HG03442 (cell line): ENCODE results near the gene EML6.

ENCODE experiments used
- ATAC-seq: cut with Tn5 transposase; IDR thresholded peaks from one replicate; pipeline ENCODE4 v1.9.1; 2021; ENCODE audit warnings: mild to moderate bottlenecking, moderate library complexity; ENCODE audit not compliant: unreplicated experiment

Gene EML6

DNA sequence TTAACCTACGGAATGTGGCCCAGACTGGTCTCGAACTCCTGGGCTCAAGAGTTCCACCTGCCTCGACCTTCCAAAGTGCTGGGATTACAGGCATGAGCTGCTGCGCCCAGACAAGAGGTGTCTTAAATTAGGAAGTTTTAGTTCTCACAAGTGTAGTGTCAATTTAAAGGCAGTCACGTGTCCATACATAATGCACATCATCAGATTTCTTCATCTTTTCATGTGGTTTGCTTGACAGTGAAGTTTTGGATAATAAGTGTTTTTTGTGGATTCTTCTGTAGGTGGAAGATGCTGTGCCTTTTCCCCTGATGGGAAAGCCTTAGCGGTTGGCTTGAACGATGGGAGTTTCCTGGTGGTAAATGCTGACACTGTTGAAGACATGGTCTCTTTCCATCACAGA, 179.3 kb downstream of the EML6 start:
- ATAC-seq, result no peak

DNA sequence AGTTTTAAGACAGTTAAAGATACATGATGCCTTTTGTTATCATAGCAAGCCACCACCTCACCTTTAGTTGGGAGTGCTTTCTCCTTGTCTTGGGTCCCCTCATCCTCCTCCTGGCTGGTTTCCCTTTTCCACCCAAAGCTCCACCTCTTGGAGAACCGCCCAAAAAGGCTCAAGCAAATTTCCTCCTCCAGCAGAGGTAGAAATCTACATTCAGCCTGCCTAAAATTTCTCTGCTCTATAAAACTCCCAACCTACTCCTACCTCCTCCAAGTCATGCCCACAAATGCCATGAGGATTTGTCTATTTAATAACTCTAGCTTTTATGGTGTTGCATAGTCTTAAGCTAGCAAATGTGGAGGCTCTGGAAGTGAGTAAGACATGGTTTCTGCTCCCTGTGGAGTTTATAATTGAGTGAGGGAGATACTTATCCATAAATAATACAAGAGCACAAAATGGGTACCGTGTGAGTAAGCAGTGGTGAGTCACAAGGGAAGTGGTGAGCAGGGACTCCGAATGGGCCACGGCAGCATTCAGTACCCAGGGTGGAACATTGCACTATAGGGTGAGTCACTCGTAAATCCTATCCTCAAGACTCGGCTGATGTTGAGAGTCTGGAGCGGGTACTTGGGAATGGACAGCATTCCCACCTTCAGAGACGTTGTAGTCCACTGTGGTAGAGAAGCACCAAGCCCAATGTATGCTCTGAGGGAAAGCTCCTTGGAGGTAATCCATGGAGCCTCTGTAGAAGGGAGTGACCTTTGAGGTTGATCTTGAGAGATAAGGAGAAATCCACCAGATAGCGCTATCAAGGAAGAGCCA, 180.5 kb downstream of the EML6 start:
- ATAC-seq, result peak; percentile 57

DNA sequence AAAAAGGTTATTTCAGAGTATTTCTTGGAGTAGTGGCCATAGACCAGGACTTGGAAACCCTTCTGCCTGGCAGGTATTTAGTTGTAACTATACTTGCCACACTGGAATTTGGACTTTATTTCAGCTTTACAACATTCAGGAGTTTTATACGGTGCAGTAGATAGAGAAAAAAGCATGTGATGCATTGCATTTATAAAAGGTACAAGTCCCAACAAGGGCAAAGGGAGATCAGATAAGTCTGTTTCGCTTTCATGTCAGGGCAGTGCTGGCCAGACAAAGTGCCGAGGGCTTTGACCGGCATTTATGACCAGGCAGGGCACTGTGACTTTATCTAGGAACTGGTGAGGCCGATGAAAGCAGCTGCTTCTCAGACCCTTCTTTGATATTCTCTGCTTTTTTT, 181.4 kb downstream of the EML6 start:
- ATAC-seq, result no peak

DNA sequence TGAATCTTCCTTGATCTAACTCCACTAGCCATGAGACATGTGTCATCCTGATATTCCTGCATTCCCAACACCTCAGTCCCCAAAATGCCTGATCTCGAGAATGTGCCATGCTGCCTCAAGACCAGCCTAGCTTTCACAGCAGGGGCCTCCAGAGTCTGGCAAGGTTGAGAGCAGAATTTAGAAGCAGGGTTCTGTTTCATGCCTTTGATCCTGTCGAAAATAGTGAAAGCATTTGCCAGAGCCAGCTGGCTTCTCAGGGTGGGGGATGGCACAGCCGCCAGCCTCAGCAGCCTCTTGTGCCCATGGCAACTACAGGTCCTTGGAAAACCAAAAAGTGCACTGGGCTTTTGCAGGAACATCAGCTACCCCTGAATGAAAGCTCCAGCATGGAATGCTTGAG, 183.3 kb downstream of the EML6 start:
- no peak for ATAC-seq

DNA sequence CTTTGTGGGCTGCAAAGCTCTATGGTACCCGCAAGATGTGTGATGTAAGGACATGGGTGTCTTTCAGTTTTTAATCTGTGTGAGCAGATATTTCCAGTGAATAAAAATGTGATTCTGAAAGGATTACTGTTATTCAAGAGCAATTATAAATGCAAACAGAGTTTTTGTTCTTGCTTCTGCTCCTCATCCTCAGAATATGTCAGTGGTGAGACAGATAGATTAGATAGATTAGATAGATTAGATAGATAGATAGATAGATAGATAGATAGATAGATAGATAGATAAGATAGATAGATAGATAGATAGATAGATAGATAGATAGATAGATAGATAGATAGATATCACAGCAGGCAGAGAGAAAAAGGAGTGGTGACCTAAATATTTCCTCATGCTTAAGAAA, 184.2 kb downstream of the EML6 start:
- ATAC-seq, result no peak

DNA sequence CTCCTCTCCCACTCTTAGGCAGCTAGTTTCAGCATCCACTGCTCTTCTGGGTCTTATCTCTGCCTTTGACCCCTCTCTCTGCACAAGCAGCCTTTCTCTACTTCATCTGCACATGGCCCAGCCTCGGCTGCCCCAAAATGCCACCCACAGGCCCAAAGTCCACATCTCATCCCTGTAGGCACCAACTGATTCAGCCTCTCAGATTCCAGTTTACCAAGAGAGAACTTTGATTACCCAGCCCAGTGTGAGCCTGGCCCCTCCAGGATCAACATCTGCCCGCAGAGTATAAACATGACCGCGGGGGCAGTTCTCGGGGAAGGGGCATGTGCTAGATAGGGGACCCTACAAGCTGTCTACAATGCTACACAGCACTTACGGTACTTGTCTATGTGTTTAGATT, 185.1 kb downstream of the EML6 start:
- ATAC-seq, result no peak

DNA sequence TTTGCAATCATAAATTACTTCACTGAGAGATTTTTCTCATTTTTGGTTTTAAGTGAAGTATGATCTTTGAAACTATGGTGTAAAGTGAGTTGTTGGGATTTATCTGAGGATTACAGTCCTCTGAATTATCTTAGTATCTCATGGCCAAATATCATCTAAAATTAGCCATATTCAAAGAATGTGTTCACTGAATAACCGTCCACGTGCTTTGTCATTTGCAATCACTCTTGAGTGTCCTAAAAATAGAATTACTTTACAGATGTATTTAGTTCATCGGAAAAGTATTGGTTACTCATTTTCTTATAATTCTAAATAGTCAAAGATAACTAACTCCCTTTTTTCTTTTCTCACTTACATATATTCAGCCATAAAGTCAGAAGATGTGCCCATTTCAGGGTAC, 185.5 kb downstream of the EML6 start:
- no peak for ATAC-seq

DNA sequence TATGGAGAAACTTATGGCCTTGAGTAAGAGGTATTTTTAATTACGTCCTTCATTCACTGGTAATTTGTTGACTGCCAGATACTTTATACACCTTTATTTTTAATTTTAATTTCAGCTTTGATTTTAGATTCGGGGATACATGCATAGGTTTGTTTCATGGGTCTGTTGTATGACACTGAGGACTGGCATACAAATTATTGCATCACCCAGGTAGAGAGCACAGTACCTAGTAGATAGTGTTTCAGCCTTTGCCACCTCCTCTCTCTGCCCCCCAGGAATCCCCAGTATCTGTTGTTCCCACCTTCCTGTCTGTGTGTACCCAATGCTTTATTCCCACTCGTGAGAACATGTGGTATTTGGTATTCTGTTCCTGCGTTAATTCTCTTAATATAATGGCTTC, 188.8 kb downstream of the EML6 start:
- ATAC-seq, result no peak

DNA sequence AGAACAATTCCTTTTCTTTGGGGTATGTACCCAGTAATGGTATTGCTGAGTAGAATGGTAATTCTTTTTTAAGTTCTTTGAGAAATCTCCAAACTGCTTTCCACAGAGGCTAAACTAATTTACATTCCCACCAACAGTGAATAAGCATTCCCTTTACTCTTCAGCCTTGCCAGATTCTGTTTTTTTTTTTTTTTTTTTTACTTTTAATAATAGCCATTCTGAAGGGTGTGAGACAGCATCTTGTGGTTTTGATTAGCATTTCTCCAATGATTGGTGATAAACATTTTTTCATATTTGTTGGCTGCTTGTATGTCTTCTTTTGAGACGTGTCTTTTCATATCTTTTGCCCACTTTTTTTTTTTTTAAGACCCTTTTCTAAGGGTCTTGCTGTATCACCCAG, 189.4 kb downstream of the EML6 start:
- no peak for ATAC-seq

DNA sequence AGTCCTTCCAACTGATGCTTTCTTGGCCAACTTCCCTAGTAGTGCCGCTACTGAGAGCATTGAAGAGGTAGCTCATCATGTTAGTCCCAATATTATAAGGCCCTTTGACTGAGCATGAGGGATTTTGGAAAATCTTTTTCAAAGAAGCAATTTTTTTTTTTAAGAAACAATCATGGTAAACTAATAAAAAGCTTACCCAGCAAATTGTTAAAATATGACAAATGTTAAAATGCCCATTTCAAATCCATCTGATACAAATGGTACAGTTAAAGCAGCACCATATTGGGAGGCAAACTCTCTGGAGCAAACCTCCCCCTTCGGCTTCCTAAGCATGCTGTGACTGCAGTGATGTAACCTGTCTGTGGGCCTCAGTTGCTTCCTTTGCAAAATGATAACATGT, 191.2 kb downstream of the EML6 start:
- no peak for ATAC-seq

DNA sequence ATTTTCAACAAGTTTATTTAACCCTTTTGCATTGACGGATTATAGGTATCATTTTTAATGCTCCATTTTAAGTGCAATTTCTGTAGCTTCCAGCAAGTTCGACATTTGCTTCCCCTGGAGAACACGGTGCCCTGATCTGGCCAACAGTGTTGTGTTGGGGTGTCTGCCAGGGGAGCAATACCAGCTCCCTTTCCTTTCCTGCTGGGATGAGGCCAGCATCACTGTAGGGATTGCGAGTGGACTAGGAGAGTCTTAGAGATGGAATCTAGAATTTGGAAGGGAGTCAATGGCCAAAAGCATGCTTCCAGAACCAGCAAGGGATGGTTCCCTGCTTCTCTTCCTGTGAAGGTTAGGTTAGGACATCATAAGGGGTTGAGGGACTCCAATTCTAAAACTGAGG, 191.6 kb downstream of the EML6 start:
- no peak for ATAC-seq

DNA sequence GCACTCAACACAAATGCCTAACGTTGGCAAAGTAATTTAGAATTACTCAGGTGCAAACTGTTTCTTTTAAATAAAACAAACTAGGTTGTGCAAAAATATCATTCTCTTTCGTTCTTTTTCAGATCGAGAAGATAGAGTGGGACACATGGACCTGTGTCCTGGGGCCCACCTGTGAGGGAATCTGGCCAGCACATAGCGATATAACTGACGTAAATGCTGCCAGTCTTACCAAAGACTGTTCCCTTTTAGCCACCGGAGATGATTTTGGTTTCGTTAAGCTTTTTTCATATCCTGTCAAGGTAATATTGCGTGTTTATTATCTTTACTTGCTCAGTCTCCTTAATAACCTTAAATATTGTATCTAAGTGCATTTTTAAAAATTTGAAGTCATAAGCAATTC, 193.2 kb downstream of the EML6 start:
- ATAC-seq, result no peak

DNA sequence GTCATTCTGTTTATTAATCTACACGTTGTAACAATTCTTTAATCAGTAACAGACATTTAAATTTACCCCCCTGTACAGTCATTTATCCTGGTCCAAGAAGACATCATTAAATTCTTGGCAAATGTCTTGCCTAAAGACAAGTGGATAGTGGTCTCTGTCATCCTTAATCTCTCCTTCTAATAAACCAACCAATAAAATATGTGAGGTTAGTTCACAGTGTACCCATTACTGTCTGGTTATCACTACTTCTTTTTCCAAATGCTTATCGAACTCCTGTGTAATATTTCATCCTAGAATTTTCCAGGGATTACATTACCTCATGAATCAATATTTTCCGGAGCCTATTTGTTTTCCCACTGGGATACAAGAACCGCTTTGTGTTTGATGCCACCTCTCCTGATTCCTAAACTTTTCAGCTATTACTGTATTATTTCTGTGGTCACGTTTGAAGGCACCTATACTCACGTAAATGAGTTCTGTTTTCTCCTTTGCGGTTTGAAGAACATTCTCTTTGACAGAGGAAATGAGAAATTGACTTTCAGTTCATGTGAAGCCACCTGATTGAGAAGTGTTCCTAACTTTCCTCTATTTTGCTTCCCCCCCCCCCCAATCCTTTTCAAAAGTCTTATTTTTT, 195.3 kb downstream of the EML6 start:
- ATAC-seq, result no peak

DNA sequence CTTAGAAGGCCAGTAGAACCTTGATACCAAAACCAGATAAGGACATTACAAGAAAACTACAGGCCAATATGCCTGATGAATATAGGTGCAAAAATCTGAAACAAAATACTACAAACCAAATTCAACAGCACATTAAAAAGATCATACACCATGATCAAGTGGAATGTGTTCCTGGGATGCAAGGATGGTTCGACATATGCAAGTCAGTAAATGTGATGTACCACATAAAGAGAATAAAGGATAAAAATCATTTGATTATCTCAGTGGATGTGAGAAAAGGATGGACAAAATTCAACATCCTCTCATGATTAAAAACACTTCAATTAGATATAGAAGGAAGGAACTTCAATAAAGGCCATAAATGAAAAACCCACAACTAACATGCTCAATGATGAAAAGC, 197.2 kb downstream of the EML6 start:
- ATAC-seq, result no peak

DNA sequence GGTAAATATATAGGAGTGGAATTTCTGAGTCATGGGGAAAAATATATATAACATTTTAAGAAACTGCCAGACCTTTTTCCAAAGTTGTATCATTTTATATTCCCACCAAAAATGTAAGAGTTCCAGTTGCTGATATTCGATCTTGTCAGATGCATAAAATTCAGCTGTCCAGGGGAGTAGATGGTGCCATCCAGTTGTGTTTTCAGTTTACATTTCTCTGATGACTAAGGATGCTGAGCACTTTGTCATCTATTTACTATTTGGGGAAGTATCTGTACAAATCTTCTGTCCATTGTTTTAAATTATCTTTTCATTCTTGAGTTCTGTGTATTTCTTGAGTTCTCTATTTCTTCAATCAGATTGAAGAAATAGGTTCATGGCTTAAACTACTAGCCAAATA, 200.7 kb downstream of the EML6 start:
- ATAC-seq, result no peak

DNA sequence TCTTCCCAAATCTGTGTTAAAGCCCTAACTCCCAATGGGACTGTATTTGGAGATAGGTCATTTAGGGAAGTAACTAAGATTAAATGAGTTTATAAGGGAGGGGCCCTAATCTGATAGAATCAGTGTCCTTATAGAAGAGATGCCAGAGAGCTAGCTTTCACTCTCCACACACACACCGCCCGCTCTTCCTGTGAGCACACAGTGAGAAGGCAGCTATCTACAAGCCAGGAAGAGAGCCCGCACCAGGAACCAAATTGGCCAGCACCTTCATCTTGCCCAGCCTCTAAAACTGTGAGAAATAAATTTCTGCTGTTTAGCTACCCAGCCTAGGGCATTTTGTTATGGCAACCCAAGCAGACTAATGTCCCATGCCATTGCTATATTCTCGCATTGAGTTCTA, 201.6 kb downstream of the EML6 start:
- ATAC-seq, result no peak

DNA sequence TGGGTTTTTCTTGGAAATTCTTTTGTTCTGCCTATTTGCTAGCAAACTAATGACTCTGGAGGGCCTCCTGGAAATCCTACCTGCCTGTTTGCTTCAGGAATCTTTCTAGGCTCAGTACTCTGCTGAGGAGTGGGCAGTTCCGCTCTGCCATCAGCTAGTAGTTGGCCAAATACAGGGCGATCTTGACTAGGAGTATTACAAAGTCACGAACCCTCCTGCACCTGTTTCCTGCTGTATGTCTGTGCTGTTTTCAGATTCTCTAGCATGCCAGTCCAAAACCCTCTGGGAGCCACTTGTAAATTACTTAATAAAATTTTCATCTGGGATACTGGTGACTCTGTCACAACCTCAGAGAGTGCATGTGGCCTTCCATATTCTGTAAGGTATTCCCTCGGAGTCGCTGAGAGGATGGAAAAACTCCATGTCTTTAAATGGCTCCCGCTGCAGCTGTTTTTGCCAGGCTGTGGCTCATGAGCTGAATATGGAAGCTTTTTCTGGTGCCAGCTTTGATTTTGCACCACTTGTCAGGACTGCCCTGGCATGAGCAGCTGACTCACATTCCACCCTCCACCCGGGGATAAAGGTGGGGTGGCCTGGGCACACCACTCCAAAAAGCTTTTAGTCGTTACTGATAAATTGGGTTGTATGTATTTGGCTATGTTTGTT, 203.8 kb downstream of the EML6 start:
- ATAC-seq, result no peak

DNA sequence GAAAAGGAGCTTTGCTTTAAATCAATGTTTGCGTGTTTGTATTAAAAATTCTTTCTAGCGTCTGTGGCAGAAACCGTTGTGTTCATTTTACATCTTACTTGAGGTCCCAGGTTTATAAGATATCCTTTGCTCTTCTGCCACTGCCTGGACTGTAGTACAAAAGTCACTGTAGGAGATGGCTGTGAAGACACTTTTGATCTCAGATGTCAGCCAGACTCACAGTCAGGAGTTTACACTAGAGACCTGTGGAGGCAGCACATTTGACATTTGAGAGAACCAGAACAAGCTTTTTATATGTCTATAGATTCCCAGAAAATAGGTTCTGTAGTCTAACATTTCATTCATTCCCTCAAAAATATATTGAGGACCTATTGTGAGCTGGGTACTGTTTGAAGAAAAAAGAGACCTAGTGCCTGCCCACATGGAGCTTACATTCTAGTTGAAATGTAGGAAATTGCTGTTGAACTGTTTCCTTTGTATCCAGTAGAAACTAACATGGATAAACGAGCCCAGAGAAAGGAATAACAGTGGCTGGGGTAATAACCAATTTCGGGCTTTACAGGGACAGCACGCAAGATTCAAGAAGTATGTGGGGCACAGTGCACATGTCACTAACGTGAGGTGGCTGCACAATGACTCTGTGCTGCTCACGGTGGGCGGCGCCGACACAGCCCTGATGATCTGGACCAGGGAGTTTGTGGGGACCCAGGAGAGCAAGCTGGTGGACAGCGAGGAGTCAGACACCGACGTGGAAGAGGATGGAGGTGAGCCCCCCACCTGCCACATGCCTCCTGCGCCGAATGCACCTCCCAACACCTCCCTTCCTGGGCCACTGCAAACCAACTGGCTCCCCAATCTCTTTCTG, 204.5 kb downstream of the EML6 start:
- no peak for ATAC-seq

DNA sequence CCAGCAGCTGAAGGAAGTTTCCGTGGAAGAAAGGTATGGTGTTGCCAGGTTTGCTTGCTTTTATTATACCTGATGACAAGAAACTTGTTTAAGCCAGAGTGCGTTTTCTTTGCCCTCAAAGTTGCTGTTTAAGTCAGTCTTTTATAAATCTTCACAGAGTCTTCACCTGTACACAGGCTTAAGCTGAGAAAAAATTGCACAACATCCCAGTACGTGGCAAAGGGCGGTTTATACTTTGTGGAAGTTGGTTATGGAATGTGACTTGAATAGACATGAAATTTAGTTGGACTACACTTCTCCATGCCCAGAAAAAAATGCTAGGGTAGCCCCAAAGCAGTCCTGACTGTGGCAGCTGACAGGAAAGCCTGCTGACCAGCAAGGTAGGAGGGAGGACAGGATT, 205.3 kb downstream of the EML6 start:
- ATAC-seq, result no peak

DNA sequence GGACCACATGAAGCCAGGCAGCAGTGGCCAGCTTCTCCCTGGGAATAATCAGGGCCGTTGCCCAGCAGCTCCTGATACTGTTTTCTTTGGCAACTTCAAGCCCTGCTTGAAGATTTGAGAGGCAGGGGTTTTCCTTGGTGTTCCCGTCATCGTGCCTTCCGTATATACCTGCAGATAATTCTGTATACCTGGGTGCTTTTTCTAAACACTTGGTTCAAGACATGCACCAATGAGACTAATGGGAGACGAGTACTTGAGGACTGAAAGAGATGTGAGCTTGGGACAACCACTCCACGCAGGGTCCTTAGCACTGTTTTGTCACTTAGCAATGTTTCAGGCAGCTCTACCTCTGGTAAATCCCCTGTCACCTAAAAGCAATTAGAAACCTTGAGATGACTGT, 208.0 kb downstream of the EML6 start:
- no peak for ATAC-seq

DNA sequence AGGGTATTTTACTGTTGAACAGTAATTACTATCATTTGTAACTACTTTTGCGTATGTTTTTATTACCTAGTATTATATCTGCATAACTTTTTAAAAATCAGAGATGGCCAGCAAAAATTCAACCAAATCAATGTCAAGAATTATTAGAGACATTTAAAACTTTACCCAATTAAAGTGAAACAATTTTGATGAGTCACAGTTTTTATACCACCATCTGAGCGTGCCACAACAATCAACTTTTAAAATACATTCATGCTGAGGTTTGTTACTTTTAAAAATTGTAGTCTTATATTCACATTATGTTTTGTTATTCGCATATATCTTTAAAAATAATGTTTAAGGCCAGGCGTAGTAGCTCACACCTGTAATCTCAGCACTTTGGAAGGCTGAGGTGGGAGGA, 211.9 kb downstream of the EML6 start:
- ATAC-seq, result no peak
